Endometrium (tissue), 2 donors: ENCODE measurements around the gene RRP12.
A peak's percentile ranks its signal among the peaks of the same experiment; 100 is the strongest.
"Not testable (repeated sequence)": the region's sequence is repeated elsewhere in the genome, so short reads cannot be mapped to it uniquely, and the experiment has no call there.

ENCODE experiments used
- FAIRE-seq: peaks from 2 replicates; lab custom pipeline; 2012; peaks lifted over from hg19 to GRCh38; lab: Jason Lieb, UNC
- donor health status: control.
- donor health status: control.

The RRP12 gene

GRCh38 chr10:97400665-97401454, at the start of gene RRP12:
Gene RRP12, minus strand, starts transcription at chr10:97401340. Its CDS starts 109 bp downstream, at chr10:97401231.
- peak; percentile 96 for FAIRE-seq

- no peak for FAIRE-seq
These were observed 49.7 kb upstream of the RRP12 start for GRCh38 chr10:97450828-97451227.

GRCh38 chr10:97445722-97446639, 44.8 kb upstream of the RRP12 start, which contains the start of the genes EXOSC1 and ZDHHC16:
Gene EXOSC1, minus strand, starts transcription at chr10:97446006. Its CDS starts 21 bp downstream, at chr10:97445985.
Gene ZDHHC16, plus strand, starts transcription at chr10:97446175. Its CDS starts 5,501 bp downstream, at chr10:97451676.
- FAIRE-seq = peak; percentile 83

- no peak for FAIRE-seq
These were observed 44.2 kb upstream of the RRP12 start for GRCh38 chr10:97445357-97445721.

- FAIRE-seq = no peak
These were observed 43.1 kb upstream of the RRP12 start for GRCh38 chr10:97444212-97444611.

- no peak for FAIRE-seq
These were observed 41.1 kb upstream of the RRP12 start for GRCh38 chr10:97442277-97442676.

- no peak for FAIRE-seq
These were observed 34.1 kb upstream of the RRP12 start for GRCh38 chr10:97435211-97435610.

- no peak for FAIRE-seq
These were observed 33.4 kb upstream of the RRP12 start for GRCh38 chr10:97434557-97434956.

- FAIRE-seq = no peak
These were observed 32.9 kb upstream of the RRP12 start for GRCh38 chr10:97434055-97434454.

- FAIRE-seq = no peak
These were observed 27.4 kb upstream of the RRP12 start for GRCh38 chr10:97428572-97428981.

GRCh38 chr10:97427571-97428179, 26.5 kb upstream of the RRP12 start:
- FAIRE-seq = no peak

- FAIRE-seq = no peak
These were observed 25.8 kb upstream of the RRP12 start for GRCh38 chr10:97426776-97427570.

- no peak for FAIRE-seq
These were observed 25.0 kb upstream of the RRP12 start, which contains the start of gene PGAM1 for GRCh38 chr10:97425964-97426775. Gene PGAM1, plus strand, starts transcription at chr10:97426191. Its CDS starts 117 bp downstream, at chr10:97426308.

- not testable (repeated sequence) for FAIRE-seq
These were observed 22.6 kb upstream of the RRP12 start for GRCh38 chr10:97423757-97424098.

GRCh38 chr10:97416565-97416964, 15.4 kb upstream of the RRP12 start:
- no peak for FAIRE-seq

GRCh38 chr10:97412891-97413304, 11.8 kb upstream of the RRP12 start:
- no peak for FAIRE-seq

GRCh38 chr10:97411406-97411805, 10.3 kb upstream of the RRP12 start:
- no peak for FAIRE-seq

- no peak for FAIRE-seq
These were observed 7.4 kb upstream of the RRP12 start for GRCh38 chr10:97408496-97408992.

- no peak for FAIRE-seq
These were observed 6.8 kb upstream of the RRP12 start for GRCh38 chr10:97407952-97408248.

GRCh38 chr10:97407211-97407951, 6.2 kb upstream of the RRP12 start:
- no peak for FAIRE-seq
